Measurements from ENCODE around the gene ADAMTS18. TPM values are rescaled to one million over a fixed set of nuclear protein-coding genes. Genes with fewer than 3 reads are reported as not detected.

Gene ADAMTS18
- under 1 TPM in 1 of 6 donors, not detected in 5; 0.13 TPM for total RNA-seq

GRCh38 chr16:77434530-77435271 lies at the start of gene ADAMTS18:
Gene ADAMTS18 (minus strand): TSS chr16:77435034. CDS start chr16:77434695, 339 bp downstream.
- H3K4me3 ChIP-seq, result peak within 1 kb of the TSS in 1 of 4 donors; percentile 19
- no peaks in the 10 kb centered on the region for H3K36me3 ChIP-seq
- no peaks in the 10 kb centered on the region for H3K9me3 ChIP-seq
- 0 to 16% methylated on average over 3 to 23 of the region's 92 CpGs for WGBS, 2 donors
- ATAC-seq (ENCODE audit: low FRiP score in 2 of 2), result no peak
- H3K4me1 ChIP-seq, result peaks cover 0 to 12% (median 0%) of the 10 kb centered on the region in 4 donors
- peaks cover 0 to 14% (median 5%) of the 10 kb centered on the region in 4 donors for H3K27me3 ChIP-seq
- H3K27ac ChIP-seq, result no peak within 1 kb of the TSS
- DNase-seq, result peak in 1 of 2 donors; percentile 80
- TF ChIP-seq CTCF (IDR thresholded peaks at IDR 0.05) (no peak), POLR2A (IDR thresholded peaks at IDR 0.05) (no peak), POLR2AphosphoS5 (IDR thresholded peaks at IDR 0.05) (no peak), EP300 (IDR thresholded peaks at IDR 0.05) (no peak)

GRCh38 chr16:77480681-77481315 lies 46.0 kb upstream of the ADAMTS18 start:
- Histone ChIP-seq H3K27ac (no peak overlapping the region), H3K27me3 (no peaks in the 10 kb centered on the region), H3K4me3 (no peak overlapping the region), H3K36me3 (no peaks in the 10 kb centered on the region), H3K4me1 (no peaks in the 10 kb centered on the region), H3K9me3 (no peaks in the 10 kb centered on the region)
- DNase-seq (no peak), ATAC-seq (ENCODE audit: low FRiP score in 2 of 2) (no peak)
- WGBS, 2 donors, result 87% methylated on average over 3 of the region's 3 CpGs
- TF ChIP-seq EP300 (IDR thresholded peaks at IDR 0.05) (no peak), POLR2AphosphoS5 (IDR thresholded peaks at IDR 0.05) (no peak), CTCF (IDR thresholded peaks at IDR 0.05) (no peak), POLR2A (IDR thresholded peaks at IDR 0.05) (no peak)

- Histone ChIP-seq H3K4me3 (no peak overlapping the region), H3K27me3 (no peaks in the 10 kb centered on the region), H3K27ac (no peak overlapping the region), H3K36me3 (no peaks in the 10 kb centered on the region), H3K9me3 (no peaks in the 10 kb centered on the region), H3K4me1 (no peaks in the 10 kb centered on the region)
- WGBS, 2 donors, result 80 to 97% methylated on average over 1 of the region's 1 CpG
- no peak for ATAC-seq (ENCODE audit: low FRiP score in 2 of 2)
- DNase-seq, result no peak
- TF ChIP-seq POLR2AphosphoS5 (IDR thresholded peaks at IDR 0.05), result no peak
- no peak for TF ChIP-seq EP300 (IDR thresholded peaks at IDR 0.05)
These were observed 37.4 kb upstream of the ADAMTS18 start for GRCh38 chr16:77472262-77472661.

DNA sequence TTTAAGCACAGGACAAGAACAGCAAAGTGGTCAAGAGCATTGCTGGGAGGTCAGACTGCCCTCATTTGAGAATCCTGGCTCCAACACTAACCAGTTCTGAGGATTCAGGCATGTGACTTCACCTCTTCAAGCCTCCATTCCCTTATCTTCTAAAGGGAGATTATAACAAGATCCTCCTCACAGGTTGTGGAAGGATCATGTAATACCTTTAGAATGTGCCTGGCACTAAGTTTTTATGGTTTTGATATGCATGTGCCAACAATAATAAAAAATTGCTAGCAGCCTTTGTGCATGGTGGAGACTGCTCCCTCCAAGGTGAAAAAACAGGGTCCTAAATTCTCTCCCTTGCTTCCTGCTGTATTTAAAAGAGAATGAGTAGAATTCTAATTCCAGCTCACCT lies 36.0 kb upstream of the ADAMTS18 start:
- DNase-seq (no peak), ATAC-seq (ENCODE audit: low FRiP score in 2 of 2) (no peak)
- H3K27ac ChIP-seq, result no peak overlapping the region
- TF ChIP-seq EP300 (IDR thresholded peaks at IDR 0.05) (no peak), CTCF (IDR thresholded peaks at IDR 0.05) (no peak), POLR2A (IDR thresholded peaks at IDR 0.05) (no peak), POLR2AphosphoS5 (IDR thresholded peaks at IDR 0.05) (no peak)
- H3K4me3 ChIP-seq, result no peak overlapping the region
- H3K4me1 ChIP-seq, result no peaks in the 10 kb centered on the region
- no peaks in the 10 kb centered on the region for H3K36me3 ChIP-seq
- H3K27me3 ChIP-seq, result no peaks in the 10 kb centered on the region
- H3K9me3 ChIP-seq, result no peaks in the 10 kb centered on the region

GRCh38 chr16:77469634-77470033 lies 34.8 kb upstream of the ADAMTS18 start:
- DNase-seq, result no peak
- 50 to 64% methylated on average over 3 of the region's 3 CpGs for WGBS, 2 donors
- no peaks in the 10 kb centered on the region for H3K27me3 ChIP-seq
- no peak overlapping the region for H3K27ac ChIP-seq
- H3K36me3 ChIP-seq, result no peaks in the 10 kb centered on the region
- no peaks in the 10 kb centered on the region for H3K4me1 ChIP-seq
- no peaks in the 10 kb centered on the region for H3K9me3 ChIP-seq
- peak in 1 of 2 donors; percentile 82 for ATAC-seq (ENCODE audit: low FRiP score in 2 of 2)
- no peak overlapping the region for H3K4me3 ChIP-seq
- TF ChIP-seq EP300 (IDR thresholded peaks at IDR 0.05) (no peak), POLR2AphosphoS5 (IDR thresholded peaks at IDR 0.05) (no peak)
